ENCODE measurements around the gene FIGNL2. TPM values are rescaled to one million over a fixed set of nuclear protein-coding genes. Genes with fewer than 3 reads are reported as not detected.
A peak's percentile ranks its signal among the peaks of the same experiment; 100 is the strongest.
"Not testable (repeated sequence)": the region's sequence is repeated elsewhere in the genome, so short reads cannot be mapped to it uniquely, and the experiment has no call there.

FIGNL2 gene
- total and polyA plus RNA-seq, 2 experiments from 2014 or later = 1.1 to 5.2 TPM

- not testable (repeated sequence) for H3K36me3 ChIP-seq (ENCODE audit: insufficient read depth); H3K36me3 Mint-ChIP-seq (ENCODE audit: low read depth); H2AFZ ChIP-seq; H3K27ac Mint-ChIP-seq; DNase-seq (ENCODE audit: low spot score); H4K20me1 ChIP-seq (replicated peaks; ENCODE audit: insufficient read depth); H3K4me3 ChIP-seq; H3K27me3 ChIP-seq (ENCODE audit: insufficient read depth); H3K4me2 ChIP-seq; H3K4me3 Mint-ChIP-seq; H3K79me2 ChIP-seq (replicated peaks; ENCODE audit: insufficient read depth); H3K9me3 Mint-ChIP-seq; H3K9me2 ChIP-seq (ENCODE audit: insufficient read depth); H3F3A ChIP-seq (replicated peaks; ENCODE audit: low read depth); ATAC-seq; H3K27ac ChIP-seq (ENCODE audit: low read depth)
- peaks cover 61% of the 10 kb centered on the region for H3K4me1 ChIP-seq (ENCODE audit: insufficient read depth)
- peaks cover 71% of the 10 kb centered on the region for H3K4me1 Mint-ChIP-seq
- peaks cover 28% of the 10 kb centered on the region for H3K27me3 Mint-ChIP-seq (ENCODE audit: insufficient read depth, low read depth, poor library complexity)
Observed at GRCh38 chr12:51831817-51832216, 16.7 kb downstream of the FIGNL2 start.

- Histone ChIP-seq H4K20me1 (replicated peaks; ENCODE audit: insufficient read depth) (no peaks in the 10 kb centered on the region), H3K4me1 (ENCODE audit: insufficient read depth) (peaks cover 45% of the 10 kb centered on the region), H3K9me2 (ENCODE audit: insufficient read depth) (0 out of 2 replicates have a peak, but pooled peaks cover 3% of the 10 kb centered on the region), H3K4me3 (no peak overlapping the region), H3K79me2 (replicated peaks; ENCODE audit: insufficient read depth) (no peaks in the 10 kb centered on the region), H3K27ac (ENCODE audit: low read depth) (peak overlapping the region; percentile 14; the same call in 1 of the 2 replicates), H2AFZ (no peak overlapping the region), H3K27me3 (ENCODE audit: insufficient read depth) (no peaks in the 10 kb centered on the region), H3K4me2 (peak overlapping the region; percentile 72), H3F3A (replicated peaks; ENCODE audit: low read depth) (peaks cover 6% of the 10 kb centered on the region; the same call in 1 of the 2 replicates), H3K36me3 (ENCODE audit: insufficient read depth) (no peaks in the 10 kb centered on the region)
- peaks cover 59% of the 10 kb centered on the region for H3K4me1 Mint-ChIP-seq
- no peak overlapping the region for H3K27ac Mint-ChIP-seq
- peaks cover 4% of the 10 kb centered on the region; the same call in 1 of the 3 replicates for H3K36me3 Mint-ChIP-seq (ENCODE audit: low read depth)
- no peak for ATAC-seq
- TF ChIP-seq NANOG (IDR thresholded peaks at IDR 0.05; ENCODE audit: borderline replicate concordance) (no peak), ZNF462 (CRISPR knock-in tag; IDR thresholded peaks at IDR 0.05) (no peak), POLR2AphosphoS5 (IDR thresholded peaks at IDR 0.05; ENCODE audit: low read depth) (no peak), ZNF331 (CRISPR knock-in tag; IDR thresholded peaks at IDR 0.05; ENCODE audit: low read depth) (no peak), EZH2phosphoT487 (IDR thresholded peaks at IDR 0.05; ENCODE audit: unreplicated experiment) (no peak), ETS1 (IDR thresholded peaks at IDR 0.05) (no peak), CREB1 (CRISPR knock-in tag; IDR thresholded peaks at IDR 0.05; ENCODE audit: low read depth) (no peak), STAT1 (IDR thresholded peaks at IDR 0.05; ENCODE audit: unreplicated experiment) (no peak), EZH2 (IDR thresholded peaks at IDR 0.05; ENCODE audit: low read depth, unreplicated experiment) (no peak)
- TF ChIP-seq, protein P1, sequence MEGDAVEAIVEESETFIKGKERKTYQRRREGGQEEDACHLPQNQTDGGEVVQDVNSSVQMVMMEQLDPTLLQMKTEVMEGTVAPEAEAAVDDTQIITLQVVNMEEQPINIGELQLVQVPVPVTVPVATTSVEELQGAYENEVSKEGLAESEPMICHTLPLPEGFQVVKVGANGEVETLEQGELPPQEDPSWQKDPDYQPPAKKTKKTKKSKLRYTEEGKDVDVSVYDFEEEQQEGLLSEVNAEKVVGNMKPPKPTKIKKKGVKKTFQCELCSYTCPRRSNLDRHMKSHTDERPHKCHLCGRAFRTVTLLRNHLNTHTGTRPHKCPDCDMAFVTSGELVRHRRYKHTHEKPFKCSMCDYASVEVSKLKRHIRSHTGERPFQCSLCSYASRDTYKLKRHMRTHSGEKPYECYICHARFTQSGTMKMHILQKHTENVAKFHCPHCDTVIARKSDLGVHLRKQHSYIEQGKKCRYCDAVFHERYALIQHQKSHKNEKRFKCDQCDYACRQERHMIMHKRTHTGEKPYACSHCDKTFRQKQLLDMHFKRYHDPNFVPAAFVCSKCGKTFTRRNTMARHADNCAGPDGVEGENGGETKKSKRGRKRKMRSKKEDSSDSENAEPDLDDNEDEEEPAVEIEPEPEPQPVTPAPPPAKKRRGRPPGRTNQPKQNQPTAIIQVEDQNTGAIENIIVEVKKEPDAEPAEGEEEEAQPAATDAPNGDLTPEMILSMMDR (conservative IDR thresholded peaks at IDR 0.05; ENCODE audit: low read depth in 2 of 2) = no peak
- peaks cover 3% of the 10 kb centered on the region; the same call in 1 of the 3 replicates for H3K9me3 Mint-ChIP-seq
- H3K27me3 Mint-ChIP-seq (ENCODE audit: insufficient read depth, low read depth, poor library complexity) = peaks cover 30% of the 10 kb centered on the region
- no peak for DNase-seq (ENCODE audit: low spot score)
- no peak overlapping the region for H3K4me3 Mint-ChIP-seq
Observed at GRCh38 chr12:51829641-51830040, 18.9 kb downstream of the FIGNL2 start.
